DND-41 (cell line): ENCODE results near the gene SVIL.
"Not testable (repeated sequence)": the region's sequence is repeated elsewhere in the genome, so short reads cannot be mapped to it uniquely, and the experiment has no call there.

ENCODE experiments used
- CTCF ChIP-seq: IDR thresholded peaks from 2 replicates; pipeline ENCODE4 v1.5.1; 2012; ENCODE audit warnings: borderline replicate concordance, low read length, moderate library complexity, mild to moderate bottlenecking; ENCODE audit not compliant: poor library complexity, severe bottlenecking; ENCODE audit errors: extremely low read depth
- EZH2 ChIP-seq: IDR thresholded peaks from 3 replicates; pipeline ENCODE4 v1.6.1; 2012; ENCODE audit warnings: borderline replicate concordance, low read depth, mild to moderate bottlenecking, moderate library complexity, low read length, inconsistent platforms; ENCODE audit not compliant: severe bottlenecking

GRCh38 chr10:29566209-29566608 is 68.6 kb downstream of the SVIL start:
- TF ChIP-seq CTCF, EZH2: not testable (repeated sequence)
